ENCODE results near the gene CTSL.

DNA sequence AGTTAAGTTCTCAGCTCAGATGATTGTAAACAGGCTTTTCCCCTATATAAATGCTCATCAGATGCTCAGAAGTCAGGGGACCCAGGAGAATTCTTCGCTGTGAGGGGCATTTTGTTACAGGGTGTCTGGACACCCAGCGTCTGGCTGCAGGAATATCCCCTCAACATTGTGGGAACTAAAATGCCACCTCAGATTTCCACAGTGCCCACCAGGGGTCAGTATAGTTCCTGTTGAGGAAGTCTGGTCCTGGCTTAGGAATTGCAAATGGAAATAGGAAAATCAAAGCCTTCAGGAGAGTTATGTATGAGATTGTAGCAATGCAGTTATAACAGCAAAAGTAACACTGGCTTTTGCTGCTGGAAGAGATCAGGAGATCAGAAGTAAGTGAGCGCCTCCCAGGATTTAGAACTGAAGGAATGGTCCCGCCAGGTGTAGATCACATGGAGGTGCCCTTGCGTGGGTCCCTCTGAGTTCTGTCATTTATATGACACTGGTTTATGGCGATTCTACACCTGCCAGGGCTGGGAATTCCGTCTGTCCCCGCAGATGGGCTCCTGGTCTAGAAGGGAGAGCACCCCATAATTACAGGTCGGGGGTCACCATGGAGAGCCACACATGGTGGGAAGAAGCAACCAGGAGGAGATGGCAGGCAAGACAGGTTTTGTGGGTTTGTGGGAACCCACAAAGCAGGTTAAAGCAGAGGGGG lies 47.1 kb upstream of the CTSL start:
- TF ChIP-seq ZNF747 (CRISPR knock-in tag; IDR thresholded peaks at IDR 0.05; ENCODE audit: borderline replicate concordance): no peak
- no peak for TF ChIP-seq ZNF282 (IDR thresholded peaks at IDR 0.05; ENCODE audit: partially characterized antibody)
- TF ChIP-seq NPAS2 (CRISPR knock-in tag; IDR thresholded peaks at IDR 0.05; ENCODE audit: borderline replicate concordance): no peak
- TF ChIP-seq, protein P1, sequence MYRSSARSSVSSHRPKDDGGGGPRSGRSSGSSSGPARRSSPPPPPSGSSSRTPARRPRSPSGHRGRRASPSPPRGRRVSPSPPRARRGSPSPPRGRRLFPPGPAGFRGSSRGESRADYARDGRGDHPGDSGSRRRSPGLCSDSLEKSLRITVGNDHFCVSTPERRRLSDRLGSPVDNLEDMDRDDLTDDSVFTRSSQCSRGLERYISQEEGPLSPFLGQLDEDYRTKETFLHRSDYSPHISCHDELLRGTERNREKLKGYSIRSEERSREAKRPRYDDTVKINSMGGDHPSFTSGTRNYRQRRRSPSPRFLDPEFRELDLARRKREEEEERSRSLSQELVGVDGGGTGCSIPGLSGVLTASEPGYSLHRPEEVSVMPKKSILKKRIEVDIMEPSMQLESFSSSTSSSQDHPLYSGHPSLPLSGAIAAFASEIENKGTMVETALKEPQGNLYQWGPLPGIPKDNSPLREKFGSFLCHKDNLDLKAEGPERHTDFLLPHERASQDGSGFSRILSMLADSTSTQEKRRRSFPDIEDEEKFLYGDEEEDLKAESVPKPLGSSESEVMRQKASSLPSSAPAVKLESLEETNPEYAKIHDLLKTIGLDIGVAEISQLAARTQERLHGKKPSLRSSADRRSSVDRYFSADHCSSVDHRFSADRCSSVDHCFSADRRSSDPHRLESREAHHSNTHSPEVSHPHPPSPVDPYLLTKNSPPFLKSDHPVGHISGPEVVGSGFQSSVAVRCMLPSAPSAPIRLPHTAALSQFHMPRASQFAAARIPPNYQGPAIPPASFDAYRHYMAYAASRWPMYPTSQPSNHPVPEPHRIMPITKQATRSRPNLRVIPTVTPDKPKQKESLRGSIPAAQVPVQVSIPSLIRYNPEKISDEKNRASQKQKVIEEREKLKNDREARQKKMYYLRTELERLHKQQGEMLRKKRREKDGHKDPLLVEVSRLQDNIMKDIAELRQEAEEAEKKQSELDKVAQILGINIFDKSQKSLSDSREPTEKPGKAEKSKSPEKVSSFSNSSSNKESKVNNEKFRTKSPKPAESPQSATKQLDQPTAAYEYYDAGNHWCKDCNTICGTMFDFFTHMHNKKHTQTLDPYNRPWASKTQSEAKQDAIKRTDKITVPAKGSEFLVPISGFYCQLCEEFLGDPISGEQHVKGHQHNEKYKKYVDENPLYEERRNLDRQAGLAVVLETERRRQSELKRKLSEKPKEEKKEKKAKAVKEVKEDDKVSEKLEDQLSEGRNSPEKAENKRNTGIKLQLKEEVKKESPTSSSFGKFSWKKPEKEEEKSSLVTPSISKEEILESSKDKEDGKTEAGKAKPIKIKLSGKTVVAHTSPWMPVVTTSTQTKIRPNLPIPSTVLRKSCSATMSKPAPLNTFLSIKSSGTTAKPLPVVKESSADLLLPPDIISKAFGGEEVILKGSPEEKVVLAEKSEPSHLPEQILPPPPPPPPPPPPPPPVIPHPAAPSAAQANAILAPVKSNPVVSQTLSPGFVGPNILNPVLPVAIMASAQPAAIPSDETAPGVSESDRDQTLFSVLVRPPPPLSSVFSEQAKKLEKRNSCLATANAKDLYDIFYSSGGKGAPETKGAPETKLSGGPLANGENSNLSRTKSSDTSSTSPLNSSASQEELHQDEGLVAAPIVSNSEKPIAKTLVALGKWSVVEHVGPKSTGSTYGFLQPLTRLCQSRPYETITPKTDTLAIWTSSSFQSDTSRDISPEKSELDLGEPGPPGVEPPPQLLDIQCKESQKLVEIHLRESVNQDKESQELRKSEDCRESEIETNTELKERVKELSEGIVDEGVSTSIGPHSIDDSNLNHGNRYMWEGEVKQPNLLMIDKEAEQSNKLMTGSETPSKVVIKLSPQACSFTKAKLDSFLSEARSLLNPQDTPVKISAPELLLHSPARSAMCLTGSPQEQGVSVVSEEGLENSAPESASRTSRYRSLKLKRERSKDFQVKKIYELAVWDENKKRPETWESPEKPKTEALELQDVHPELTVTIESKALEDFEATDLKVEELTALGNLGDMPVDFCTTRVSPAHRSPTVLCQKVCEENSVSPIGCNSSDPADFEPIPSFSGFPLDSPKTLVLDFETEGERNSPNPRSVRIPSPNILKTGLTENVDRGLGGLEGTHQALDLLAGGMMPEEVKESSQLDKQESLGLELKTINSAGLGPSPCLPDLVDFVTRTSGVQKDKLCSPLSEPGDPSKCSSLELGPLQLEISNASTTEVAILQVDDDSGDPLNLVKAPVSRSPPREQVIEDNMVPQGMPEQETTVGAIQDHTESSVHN (CRISPR knock-in tag; IDR thresholded peaks at IDR 0.05): no peak
- no peak for TF ChIP-seq POLR2A (IDR thresholded peaks at IDR 0.05; ENCODE audit: insufficient read depth in 1 of 2, low read depth in 2 of 2, low read length in 2 of 2)
